ENCODE data around the gene FXYD5.

- TF ChIP-seq CTCF (IDR thresholded peaks at IDR 0.05) (no peak), POLR2A (IDR thresholded peaks at IDR 0.05) (no peak)
These were observed 24.2 kb downstream of the FXYD5 start for GRCh38 chr19:35178701-35179100.

Measured in body of pancreas (tissue), 4 donors.